C4-2B (cell line): Measurements from ENCODE around the gene KAT6B.

Experiments used
- H3K27ac ChIP-seq: fragments of 450-650 bp; 2 replicates; pipeline ENCODE4 v1.5.1; 2017
- CTCF ChIP-seq: fragments of 450-650 bp; conservative IDR thresholded peaks from 2 replicates; pipeline ENCODE4 v1.5.1; 2017; ENCODE audit warnings: mild to moderate bottlenecking
- ZFX ChIP-seq: fragments of 450-650 bp; IDR thresholded peaks from 2 replicates; pipeline ENCODE4 v1.6.1; 2017

Gene KAT6B

GRCh38 chr10:75063461-75064230 is 237.2 kb downstream of the KAT6B start:
- no peak for TF ChIP-seq ZFX
- no peak for TF ChIP-seq CTCF
- no peak overlapping the region for H3K27ac ChIP-seq

GRCh38 chr10:75065076-75065475 is 238.7 kb downstream of the KAT6B start:
- TF ChIP-seq CTCF (no peak), ZFX (no peak)
- no peak overlapping the region for H3K27ac ChIP-seq

GRCh38 chr10:75066271-75066670 is 239.9 kb downstream of the KAT6B start:
- TF ChIP-seq ZFX = no peak
- no peak for TF ChIP-seq CTCF
- no peak overlapping the region for H3K27ac ChIP-seq

- TF ChIP-seq ZFX = no peak
- TF ChIP-seq CTCF = no peak
- H3K27ac ChIP-seq = no peak overlapping the region
Observed at GRCh38 chr10:75067272-75067671, 240.9 kb downstream of the KAT6B start.

GRCh38 chr10:75068523-75068922 is 242.1 kb downstream of the KAT6B start:
- TF ChIP-seq ZFX (no peak), CTCF (no peak)
- H3K27ac ChIP-seq = no peak overlapping the region

GRCh38 chr10:75070476-75070875 is 244.1 kb downstream of the KAT6B start:
- TF ChIP-seq ZFX (no peak), CTCF (no peak)
- H3K27ac ChIP-seq = no peak overlapping the region

- no peak overlapping the region for H3K27ac ChIP-seq
- TF ChIP-seq CTCF = no peak
- TF ChIP-seq ZFX = no peak
Observed at GRCh38 chr10:75070961-75071428, 244.6 kb downstream of the KAT6B start.
